ENCODE results near the gene ZFAND3. TPM values are rescaled to one million over a fixed set of nuclear protein-coding genes. Genes with fewer than 3 reads are reported as not detected.
"Not testable (repeated sequence)": the region's sequence is repeated elsewhere in the genome, so short reads cannot be mapped to it uniquely, and the experiment has no call there.

The ZFAND3 gene
- total and polyA plus RNA-seq, 7 donors, result 48.5 to 166 (median 141) TPM

GRCh38 chr6:38047562-38047961 lies 228.0 kb downstream of the ZFAND3 start:
- no peak overlapping the region for H3K4me3 ChIP-seq
- intact Hi-C loops (cut with DNase I), result no loop called here
- no peaks in the 10 kb centered on the region for H3K36me3 ChIP-seq (ENCODE audit: insufficient read depth in 1 of 2, low read depth in 1 of 2)
- no peaks in the 10 kb centered on the region for H3K27me3 ChIP-seq (ENCODE audit: insufficient read depth in 3 of 3, low read length in 2 of 3)
- H3K9me3 ChIP-seq, result no peaks in the 10 kb centered on the region
- WGBS, 3 donors, result 93 to 99% (median 96%) methylated on average over 4 of the region's 4 CpGs
- TF ChIP-seq CTCF (IDR thresholded peaks at IDR 0.05), result no peak
- ATAC-seq (no peak), DNase-seq (no peak)
- H3K4me1 ChIP-seq, result peaks cover 4% of the 10 kb centered on the region
- H3K27ac ChIP-seq, result no peak overlapping the region

- WGBS, 3 donors, result 52 to 78% (median 54%) methylated on average over 9 of the region's 9 CpGs
Observed at GRCh38 chr6:38049861-38050397, 230.4 kb downstream of the ZFAND3 start.

GRCh38 chr6:38051819-38052434 lies 232.4 kb downstream of the ZFAND3 start:
- no peaks in the 10 kb centered on the region for H3K9me3 ChIP-seq
- DNase-seq (no peak), ATAC-seq (no peak)
- no peak overlapping the region for H3K27ac ChIP-seq
- 91 to 98% (median 93%) methylated on average over 1 of the region's 1 CpG for WGBS, 3 donors
- no peak for TF ChIP-seq CTCF (IDR thresholded peaks at IDR 0.05)
- peaks cover 14% of the 10 kb centered on the region for H3K4me1 ChIP-seq
- no peaks in the 10 kb centered on the region for H3K27me3 ChIP-seq (ENCODE audit: insufficient read depth in 3 of 3, low read length in 2 of 3)
- no peaks in the 10 kb centered on the region for H3K36me3 ChIP-seq (ENCODE audit: insufficient read depth in 1 of 2, low read depth in 1 of 2)
- H3K4me3 ChIP-seq, result no peak overlapping the region
- intact Hi-C loops (cut with DNase I), result no loop called here

More at GRCh38 chr6:38049861-38050397, 230.4 kb downstream of the ZFAND3 start:
- H3K9me3 ChIP-seq; H3K27ac ChIP-seq; DNase-seq; H3K36me3 ChIP-seq (ENCODE audit: insufficient read depth in 1 of 2, low read depth in 1 of 2); H3K27me3 ChIP-seq (ENCODE audit: insufficient read depth in 3 of 3, low read length in 2 of 3); H3K4me3 ChIP-seq; intact Hi-C loops (cut with DNase I); H3K4me1 ChIP-seq: not testable (repeated sequence)
- peak in 3 of 4 donors; percentile 51 to 63 (median 58) for ATAC-seq

- no peak for DNase-seq
- intact Hi-C loops (cut with DNase I), result no loop called here
- H3K27ac ChIP-seq, result no peak overlapping the region
- no peaks in the 10 kb centered on the region for H3K27me3 ChIP-seq (ENCODE audit: insufficient read depth in 3 of 3, low read length in 2 of 3)
- H3K4me3 ChIP-seq, result no peak overlapping the region
- H3K9me3 ChIP-seq, result no peaks in the 10 kb centered on the region
- no peaks in the 10 kb centered on the region for H3K36me3 ChIP-seq (ENCODE audit: insufficient read depth in 1 of 2, low read depth in 1 of 2)
- WGBS, 3 donors, result 92 to 95% (median 94%) methylated on average over 4 of the region's 4 CpGs
- ATAC-seq, result no peak
- peaks cover 22% of the 10 kb centered on the region for H3K4me1 ChIP-seq
- TF ChIP-seq CTCF (IDR thresholded peaks at IDR 0.05), result no peak
Observed at GRCh38 chr6:38054527-38055202, 235.1 kb downstream of the ZFAND3 start.

- Histone ChIP-seq H3K4me1 (peaks cover 21% of the 10 kb centered on the region), H3K36me3 (ENCODE audit: insufficient read depth in 1 of 2, low read depth in 1 of 2) (no peaks in the 10 kb centered on the region), H3K4me3 (no peak overlapping the region), H3K27me3 (ENCODE audit: insufficient read depth in 3 of 3, low read length in 2 of 3) (no peaks in the 10 kb centered on the region), H3K9me3 (no peaks in the 10 kb centered on the region), H3K27ac (no peak overlapping the region)
- intact Hi-C loops (cut with DNase I), result no loop called here
- TF ChIP-seq CTCF (IDR thresholded peaks at IDR 0.05), result no peak
- no peak for ATAC-seq
- DNase-seq, result no peak
- WGBS, 3 donors, result 95 to 100% (median 97%) methylated on average over 1 of the region's 1 CpG
Observed at GRCh38 chr6:38055203-38055589, 235.7 kb downstream of the ZFAND3 start.
